NCI-H748 (cell line): ENCODE results near the gene PGLYRP2.

ENCODE experiments used
- DNase-seq: peaks from one replicate; lab custom pipeline; 2025; ENCODE audit not compliant: unreplicated experiment; lab: John Stamatoyannopoulos, UW

Gene PGLYRP2

DNA sequence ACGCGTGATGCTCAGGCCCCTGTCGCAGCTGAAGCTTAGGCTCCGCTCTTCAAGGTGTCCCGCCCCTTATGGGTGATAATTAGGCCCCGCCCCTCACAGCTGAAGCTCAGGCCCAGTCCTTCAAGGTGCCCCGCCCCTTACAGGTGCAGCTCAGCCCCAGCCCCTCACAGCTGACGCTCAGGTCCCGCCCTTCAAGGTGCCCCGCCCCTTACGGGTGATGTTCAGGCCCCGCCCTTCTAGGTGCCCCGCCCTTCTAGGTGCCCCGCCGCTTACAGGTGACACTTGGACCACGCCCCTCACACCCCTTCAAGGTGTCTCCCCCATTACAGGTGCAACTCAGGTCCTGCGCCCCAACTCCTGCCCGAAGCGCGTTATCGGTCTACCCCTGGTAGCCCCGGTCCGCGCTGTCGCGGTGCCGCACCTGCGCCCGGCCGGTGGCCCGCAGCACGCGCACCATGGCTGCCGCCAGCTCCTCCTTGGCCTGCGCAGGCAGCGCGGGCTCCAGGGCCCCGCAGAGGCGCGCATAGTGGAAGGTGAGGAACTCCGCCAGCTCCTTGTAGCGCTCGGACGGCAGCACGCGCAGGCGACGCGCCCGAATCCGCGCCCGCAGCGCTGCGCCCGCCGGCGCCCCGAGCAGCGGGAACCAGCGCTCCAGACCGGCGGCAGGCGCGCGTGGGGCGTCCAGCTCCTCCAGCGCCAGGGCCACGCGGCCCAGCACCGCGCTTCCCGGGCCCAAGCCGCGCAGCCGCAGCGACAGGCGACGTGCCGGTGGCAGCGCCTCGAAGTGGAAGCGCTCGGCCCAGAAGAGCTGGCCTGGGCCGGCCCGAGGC is 22.2 kb downstream of the PGLYRP2 start:
- DNase-seq: peak; percentile 94

DNA sequence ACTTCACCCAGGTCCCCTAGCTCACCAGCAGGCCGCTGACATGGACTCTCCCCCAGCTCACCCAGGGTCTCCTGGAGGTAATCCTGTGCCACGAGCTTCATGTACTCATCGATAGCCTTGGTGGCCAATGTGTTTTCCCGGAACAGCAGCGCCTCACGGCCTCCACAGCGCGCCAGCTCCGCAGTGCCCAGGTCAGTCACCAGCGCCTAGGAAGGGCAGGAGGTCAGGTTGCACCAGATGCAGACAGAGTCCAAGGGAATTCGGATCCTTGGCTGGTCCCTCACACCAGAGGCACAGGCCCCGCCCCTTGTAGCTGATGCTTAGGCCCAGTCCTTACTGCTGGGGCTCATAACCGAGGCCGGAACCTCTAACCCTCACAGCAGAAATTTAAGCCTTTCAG is 22.9 kb downstream of the PGLYRP2 start:
- DNase-seq: no peak

DNA sequence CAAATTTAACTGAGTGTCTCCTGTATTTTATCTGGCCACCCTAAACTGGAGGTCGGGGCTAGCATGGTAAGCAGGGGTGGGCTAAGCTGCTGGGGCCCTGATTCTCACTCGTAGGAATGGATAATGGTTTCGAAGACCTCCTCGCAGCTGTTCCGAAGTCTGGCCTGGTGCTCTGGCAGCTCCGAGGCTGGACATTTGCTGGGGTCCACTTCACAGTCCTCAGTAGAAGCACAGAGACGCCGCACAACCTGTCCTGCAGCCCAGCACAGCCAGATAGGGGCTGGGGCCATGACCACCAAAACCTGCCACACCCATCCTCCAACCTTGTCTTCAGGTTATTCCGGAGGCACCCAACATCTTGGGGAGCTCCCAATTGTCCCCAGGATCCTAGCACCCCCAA is 23.3 kb downstream of the PGLYRP2 start:
- no peak for DNase-seq

DNA sequence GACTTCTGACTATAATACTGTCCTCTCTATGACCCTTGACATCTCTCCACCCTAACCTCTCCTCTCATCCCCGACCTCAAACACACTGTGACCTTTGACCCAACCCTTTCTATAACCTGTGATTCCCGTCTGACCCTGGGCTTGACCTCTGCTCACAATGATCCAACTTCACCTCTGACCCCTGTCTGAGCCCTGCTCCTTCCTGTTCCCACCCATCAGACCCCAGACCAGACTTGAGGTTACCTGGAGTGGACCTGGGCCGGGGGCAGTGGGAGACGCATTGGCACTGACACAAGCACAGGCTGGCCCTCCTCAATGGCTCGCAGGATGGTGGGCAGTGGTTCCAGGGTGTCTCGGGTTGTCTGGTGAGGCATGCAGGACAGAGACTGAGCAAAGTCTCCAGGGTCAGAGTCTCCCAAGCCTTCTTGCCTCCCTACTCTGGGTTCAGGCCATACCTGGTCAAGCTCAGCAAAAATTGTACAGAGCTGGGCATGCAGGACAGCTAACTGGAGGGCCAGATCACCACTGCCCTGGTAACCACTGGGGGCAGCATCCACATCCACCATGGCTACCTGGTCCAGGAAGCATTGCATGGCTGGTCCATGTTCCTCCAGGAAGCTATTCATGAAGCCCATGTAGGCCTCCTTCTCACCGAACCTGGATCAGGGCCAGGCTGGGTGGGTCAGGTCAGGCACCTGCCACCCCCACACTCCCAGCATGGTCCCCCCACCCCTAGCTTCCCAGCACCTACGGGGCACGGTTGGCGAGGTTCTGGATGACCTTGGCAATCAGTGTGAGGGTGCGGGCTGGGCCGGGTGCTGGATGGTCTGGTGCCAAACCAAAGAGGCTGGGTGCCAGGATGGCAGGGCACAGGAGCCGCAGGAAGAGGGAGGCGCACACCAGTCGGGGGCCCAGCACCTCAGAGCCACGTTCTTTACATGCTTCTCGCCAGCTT is 25.1 kb downstream of the PGLYRP2 start:
- no peak for DNase-seq

DNA sequence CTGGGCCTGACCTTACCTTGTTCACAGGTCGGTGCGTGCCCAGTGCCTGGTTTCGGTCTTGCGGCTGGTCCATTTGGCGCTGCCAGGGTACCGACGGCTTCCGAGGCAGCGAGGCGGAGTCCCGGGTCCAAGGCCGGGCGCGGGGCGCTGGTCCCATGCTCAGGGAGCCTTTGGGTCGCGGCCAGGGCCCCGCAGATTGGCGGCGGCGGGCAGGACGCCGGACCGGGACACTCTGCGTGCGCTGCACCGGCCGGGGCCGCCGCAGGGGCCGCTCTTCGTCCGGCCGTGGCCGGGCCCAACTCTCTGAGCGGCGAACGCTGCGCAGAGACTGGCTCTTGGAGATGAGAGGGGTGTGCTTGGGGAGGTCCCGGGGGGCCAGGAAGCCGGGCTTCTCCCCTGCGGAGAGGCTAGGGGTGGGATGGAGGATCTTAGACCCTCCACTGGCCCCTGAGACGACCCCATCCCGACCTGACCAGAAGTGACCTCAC is 26.2 kb downstream of the PGLYRP2 start:
- DNase-seq: no peak

DNA sequence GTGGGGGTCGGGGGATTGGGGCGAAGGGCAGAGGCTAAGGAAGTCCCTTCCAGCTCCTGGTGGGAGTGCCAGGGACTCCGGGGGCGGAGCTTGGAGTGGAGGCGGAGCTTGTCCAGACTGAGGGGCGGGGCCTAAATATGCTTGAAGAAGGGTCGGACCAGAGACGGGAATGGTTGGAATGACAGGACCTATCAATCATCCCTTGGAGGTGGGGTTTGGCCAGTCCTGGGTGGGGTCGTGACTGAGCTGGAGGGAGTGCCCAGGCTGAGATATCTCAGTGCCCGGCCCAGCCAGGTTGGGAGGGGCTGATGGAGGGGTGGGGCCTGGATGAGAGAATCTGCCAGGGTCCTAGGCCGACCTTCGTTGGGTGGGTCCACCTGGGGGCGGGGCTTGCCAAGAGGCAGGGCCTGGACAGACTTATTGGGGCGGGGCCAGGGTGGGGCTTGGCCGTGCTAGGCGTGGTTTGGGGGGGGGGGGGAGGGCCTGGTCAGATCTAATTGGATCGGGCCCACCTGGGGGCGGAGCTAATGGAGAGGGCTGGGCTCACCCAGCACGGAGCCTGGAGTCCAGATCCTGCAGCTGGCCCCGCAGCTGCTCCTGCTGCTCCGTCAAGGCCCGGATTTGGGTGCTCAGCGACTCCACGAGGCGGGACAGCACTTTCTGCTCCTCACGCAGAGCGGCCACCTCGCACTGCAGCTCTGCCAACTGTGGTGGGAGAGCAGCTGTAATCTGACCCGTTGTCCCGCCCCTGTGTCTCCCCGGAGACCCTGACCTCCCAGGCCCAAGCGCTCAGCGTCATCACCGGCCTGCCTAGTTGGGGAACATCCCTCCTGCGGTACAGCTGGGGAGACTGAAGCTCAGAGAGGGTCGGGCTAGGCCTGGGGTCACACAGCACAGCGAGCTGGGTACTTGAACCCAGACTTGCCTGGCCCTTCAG is 26.9 kb downstream of the PGLYRP2 start:
- peak; percentile 79 for DNase-seq

DNA sequence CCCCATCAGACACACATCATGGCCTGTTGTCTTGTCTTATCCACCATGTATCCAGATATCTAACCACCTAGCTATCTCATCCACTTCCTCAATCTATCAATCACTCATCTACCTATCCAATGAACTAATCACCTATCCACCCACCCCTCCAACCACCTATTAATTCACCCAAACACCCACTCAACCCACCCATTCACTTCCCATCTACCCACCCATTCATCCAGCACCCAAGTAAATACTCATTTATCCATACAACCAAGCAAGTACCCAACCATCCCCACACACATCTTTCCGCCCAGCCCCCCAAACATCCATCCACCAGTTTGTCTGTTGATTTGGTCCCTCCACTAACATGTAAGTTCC is 28.8 kb downstream of the PGLYRP2 start:
- no peak for DNase-seq

DNA sequence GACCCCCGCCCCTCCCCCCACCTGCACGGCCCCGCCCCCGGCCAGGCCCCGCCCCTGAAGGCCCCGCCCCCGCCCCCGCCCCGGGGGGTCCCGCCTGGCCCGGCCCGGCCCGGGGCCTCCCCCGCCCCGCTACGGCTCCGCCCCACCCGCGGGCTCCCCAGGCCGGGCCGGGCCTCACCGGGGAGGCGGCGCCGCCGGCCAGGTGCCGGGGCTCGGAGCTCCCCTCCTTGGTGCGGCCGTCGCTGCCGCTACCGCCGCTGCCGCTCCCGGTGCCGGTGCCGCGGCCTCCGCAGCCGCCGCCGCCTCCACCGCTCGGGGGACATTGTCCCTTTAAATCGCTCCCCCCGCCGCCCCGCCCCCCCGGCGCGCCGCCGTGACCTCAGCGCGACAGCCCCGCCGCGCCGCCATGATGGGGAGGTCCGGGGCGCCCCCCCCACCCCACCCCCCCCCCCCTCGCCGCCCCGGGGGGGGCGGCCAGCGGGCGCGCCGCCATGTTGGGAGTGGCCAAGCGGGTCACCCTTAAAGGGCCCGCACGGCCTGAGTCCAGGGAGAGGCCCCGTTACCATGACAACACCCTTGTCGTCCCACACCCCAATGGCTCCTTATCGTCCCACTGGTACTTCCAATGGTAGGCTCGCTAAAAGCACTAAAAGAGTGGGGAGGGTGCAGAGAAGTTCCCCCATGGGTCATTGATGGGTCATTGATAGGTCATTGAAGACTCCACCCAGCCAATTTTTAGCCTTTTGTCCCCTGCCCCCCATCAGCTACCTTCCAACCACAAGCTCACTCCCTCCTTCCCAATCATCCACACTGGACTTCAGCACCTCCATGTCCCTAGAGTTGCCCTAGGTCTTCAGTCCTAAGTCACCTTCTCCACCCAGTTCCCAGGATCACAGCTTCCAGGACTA is 29.4 kb downstream of the PGLYRP2 start, which contains the start of gene WIZ:
TSS of gene WIZ (minus strand) at position 337 of the 908 bp plus-strand sequence. CDS start 1,649 bp downstream, outside the sequence.
- peak; percentile 74 for DNase-seq

DNA sequence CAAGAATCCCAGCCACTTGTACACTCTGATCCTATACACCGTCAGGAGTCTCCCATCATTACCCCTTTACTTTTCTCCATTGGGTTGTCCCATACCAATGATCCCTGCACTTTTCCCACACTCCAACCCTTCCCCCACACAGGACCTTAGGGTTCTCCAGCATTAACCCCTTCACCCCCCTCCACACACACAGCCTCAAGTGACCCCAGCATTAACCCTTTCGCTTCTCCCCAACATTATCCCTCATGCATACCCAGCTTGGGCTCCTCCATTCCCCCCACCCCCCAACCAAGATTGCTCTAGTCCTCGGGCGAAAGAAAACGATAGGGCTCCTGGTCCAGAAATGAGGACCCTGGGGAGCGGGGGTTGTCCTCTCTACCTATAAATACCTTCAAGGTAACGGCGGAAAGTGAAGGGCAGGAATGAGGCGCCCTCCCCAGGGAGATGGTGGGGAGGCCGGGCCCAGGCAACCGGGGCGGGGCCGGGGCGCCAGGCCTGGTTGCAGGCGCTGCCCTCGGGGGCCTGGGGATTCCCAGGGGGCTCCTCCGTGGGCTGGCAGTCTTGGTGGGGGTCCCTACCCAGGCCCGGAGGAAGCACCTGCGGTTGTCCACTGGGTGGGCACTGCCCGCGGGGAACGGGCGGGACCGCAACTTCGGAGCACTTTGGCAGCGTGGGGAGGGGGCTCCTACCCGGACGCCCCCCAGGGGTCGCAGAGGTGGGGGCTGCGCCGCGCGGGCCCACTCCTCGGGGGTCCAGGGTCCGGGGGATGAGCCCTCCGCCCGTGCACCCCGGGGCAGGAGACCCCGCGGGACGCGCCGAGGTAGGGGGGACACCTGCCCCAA is 30.3 kb downstream of the PGLYRP2 start:
- peak; percentile 17 for DNase-seq

DNA sequence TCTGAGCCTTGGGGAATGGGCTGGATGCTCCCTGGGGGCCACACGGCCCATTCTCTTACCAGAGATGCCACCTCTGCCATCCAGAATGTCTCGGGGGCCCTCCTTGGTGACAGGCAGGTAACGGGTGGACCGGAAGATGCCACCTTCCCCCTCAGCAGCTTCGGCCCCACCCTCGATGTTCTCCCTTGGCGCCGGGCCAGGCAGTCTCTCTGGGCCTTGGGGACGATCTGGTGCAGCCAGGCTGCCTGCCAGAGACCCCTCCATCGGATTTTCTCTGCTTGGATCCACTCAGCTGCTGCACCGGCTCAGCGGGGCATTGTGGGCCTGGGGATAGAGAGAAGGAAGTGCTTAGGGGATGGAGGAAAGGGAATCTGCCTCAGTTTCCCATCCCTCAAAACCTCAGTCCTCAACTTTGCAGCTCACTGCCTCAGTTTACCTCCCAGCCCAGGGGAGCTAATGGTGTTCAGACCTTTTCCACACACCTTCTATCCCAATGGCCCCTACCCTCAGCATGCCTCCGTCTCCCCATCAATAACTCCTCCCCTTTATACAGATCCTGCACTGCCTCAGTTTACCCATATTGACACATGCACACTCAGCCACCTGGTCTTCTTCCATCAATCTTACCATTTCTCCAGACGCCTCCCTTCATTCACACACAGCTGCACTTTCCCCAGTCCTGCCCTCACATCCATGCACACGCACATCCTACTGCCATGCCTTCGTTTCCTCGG is 31.1 kb downstream of the PGLYRP2 start:
- DNase-seq: no peak

DNA sequence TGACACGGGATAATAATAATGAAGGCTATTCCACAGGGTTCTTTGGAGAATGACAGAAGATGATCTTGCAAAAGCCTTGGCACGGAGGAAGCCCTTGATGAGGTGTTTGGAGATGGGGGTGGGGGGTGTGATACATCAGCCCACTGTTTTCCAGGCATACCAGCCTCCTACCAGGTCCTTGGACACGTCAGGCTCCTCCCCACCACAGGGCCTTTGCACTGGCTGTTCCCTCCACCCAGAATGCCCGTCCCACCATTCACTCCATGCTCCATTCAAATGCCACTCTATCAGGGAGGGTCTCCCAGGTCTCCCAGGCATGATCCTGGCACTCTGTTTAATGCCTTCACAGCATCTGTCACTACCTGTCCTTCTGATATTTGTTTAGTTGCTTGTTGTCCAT is 32.2 kb downstream of the PGLYRP2 start:
- DNase-seq: no peak

DNA sequence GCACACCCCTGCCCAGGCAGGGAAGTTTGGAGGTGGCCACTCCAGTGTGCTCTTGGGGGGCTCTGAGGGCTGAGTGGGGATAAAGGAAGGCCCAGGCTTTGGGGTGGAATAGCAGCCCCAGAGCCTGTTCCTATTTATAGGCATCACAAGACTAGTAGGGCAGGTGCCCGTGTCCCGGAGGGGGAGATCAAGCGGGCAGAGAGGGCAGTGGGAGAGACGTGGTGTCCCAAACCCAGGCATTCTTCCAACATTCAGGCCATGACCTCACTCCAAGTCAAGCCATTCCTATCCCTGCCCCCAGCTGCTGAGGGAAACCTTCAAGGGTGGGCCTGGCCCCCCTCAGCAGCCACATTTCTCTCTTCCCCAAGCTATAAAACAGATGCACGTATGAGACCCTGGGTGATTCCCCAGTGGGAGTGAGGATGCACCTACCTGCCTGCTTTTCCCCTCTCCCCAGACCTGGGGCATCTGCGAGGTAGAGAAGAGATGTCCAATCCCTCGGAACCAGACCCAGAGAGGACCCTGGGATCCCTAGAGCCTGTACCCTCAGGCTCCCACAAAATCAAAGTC is 33.4 kb downstream of the PGLYRP2 start:
- DNase-seq: no peak

DNA sequence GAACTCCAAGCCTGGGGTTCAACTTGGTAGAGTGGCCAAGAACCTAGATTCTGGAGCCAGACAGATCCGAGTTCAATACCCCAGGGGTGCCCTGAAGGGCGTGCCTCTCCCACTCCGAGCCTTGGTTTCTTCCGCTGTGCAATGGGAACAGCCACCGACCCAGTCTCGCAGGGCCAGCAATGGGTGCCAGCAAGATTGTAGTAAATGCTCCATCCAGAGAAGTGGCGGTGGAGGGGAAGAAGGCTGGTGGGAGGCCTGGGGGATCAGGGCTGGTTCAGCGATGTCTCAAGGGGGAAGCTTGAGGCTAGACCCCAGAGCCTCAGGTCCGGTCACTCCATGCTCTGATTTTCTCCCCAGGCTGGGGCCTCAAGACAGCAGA is 34.1 kb downstream of the PGLYRP2 start:
- no peak for DNase-seq

DNA sequence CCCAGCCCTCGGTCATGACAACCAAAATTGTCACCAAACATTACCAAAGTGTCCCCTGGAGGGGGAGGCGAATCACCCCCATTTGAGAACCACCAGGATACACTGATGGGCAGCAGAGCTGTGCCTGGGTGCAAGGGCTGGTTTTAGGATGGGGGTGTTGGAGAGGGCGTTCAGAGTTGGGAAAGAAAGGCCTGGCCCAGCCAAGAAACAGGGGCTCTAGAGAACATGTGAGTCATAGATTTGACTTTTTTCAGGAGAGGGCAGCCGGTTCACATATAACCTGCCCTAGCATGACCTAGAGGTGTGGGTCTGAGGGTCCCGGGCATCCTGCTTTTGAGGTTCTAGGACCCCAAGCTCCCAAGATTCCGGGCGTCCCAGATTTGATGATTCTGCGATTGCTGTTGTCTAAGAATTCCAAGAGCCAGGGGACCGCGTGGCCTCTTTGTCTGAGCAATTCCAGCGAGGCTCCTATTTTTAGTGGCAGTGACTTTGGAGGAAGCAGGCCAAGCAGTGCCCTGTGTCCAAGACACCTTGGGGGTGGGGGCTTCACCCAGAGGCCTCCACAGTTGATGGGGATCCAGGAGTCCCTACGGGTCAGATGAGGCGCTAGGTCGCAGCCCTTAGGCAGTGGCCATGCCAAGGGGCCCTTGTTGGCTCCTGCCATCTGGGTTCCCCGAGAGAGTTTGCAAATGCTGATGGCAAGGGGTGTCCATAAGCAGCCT is 34.6 kb downstream of the PGLYRP2 start:
- DNase-seq: no peak

DNA sequence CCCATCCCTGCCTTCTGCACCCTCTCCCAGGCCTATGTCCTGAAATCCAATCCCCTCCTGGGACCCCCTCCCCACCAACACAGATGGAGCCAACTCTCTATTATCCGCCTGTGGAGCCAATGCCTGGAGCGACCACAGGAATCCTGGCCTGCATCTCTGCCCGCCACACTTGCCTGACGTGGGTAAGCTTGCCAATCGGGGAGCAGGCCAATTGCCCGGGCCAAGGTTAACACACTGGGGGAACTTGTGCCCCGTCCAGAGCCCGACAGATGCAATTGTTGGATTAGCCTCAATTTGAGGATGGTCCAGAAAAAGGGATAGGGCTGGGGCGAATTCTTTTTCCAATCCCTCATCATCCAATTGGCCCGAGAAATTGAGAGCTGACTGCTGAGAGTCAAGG is 35.5 kb downstream of the PGLYRP2 start:
- DNase-seq: no peak

DNA sequence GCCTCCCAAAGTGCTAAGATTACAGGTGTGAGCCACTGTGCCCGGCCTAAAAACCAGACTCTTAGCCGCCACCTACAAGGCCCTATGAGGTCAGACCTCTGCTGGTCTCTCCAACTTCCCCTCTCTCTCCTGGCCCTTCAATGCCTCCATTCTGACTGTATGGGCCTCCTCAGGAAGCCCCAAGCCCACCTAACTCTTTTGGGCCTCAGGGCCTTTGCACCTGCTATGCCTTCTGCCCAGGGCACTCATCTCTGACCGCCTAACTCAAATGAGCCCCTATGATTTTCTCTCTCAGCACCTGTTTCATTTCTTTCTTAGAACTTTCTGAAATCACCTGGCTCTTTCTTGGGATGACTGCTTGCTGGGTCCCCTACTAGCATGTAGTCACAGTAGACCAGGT is 36.0 kb downstream of the PGLYRP2 start:
- DNase-seq: no peak
